K562 (cell line): ENCODE results near the gene FAM20C. TPM values are rescaled to one million over a fixed set of nuclear protein-coding genes. Genes with fewer than 3 reads are reported as not detected.

ENCODE experiments used
- ATAC-seq: fragments of 200-7000 bp; cut with Tn5 transposase; 3 replicates; pipeline ENCODE4 v1.9.1; 2020; ENCODE audit warnings: moderate library complexity
- BruUV-seq: library from RNA; stranded (reverse); fragments of 400-500 nt; replicated peaks from 2 replicates; lab custom pipeline; 2021; lab: Mats Ljungman, UMichigan
- CTCF ChIA-PET: fragments of 300-600 bp; formaldehyde crosslinking; extraction: SDS; loops from one replicate; lab custom pipeline; 2021; ENCODE audit warnings: low intra/inter-chr PET ratio; lab: Yijun Ruan, JAX
- POLR2A ChIA-PET: fragments of 300-600, 350-650 bp; sonication (Branson Sonifier 250); formaldehyde crosslinking; extraction: SDS; loops from one replicate; lab custom pipeline; 2021; ENCODE audit warnings: antibody characterized with exemption, inconsistent platforms; lab: Yijun Ruan, JAX
- DNase-seq, 4 experiments: peaks; one replicate each; pipeline versions ENCODE4 v3.0.0 to v3.0.0-alpha.2; 2011 to 2018; ENCODE audit warnings: low spot score in 3 of 4, mixed read lengths in 3 of 4; ENCODE audit errors: extremely low read depth in 1 of 4
- FAIRE-seq: peaks from 2 replicates; lab custom pipeline; 2011; peaks lifted over from hg19 to GRCh38; lab: Jason Lieb, UNC
- H2AFZ ChIP-seq: 2 replicates; pipeline ENCODE4 v1.6.0; 2011; ENCODE audit warnings: low read depth, low read length, control low read depth, inconsistent platforms
- H3K27ac ChIP-seq: fragments of 200-600 bp; 3 replicates; pipeline ENCODE4 v1.8.0; 2011; ENCODE audit warnings: low read depth, mild to moderate bottlenecking, control low read depth, inconsistent platforms, low read length, moderate library complexity, mixed read lengths; ENCODE audit errors: extremely low read depth
- H3K27me3 ChIP-seq, 2 experiments: fragments of 300-600 bp in 1 of 2; 2 replicates in 1 of 2; 3 replicates in 1 of 2; pipeline versions ENCODE4 v1.6.0 to v1.8.0; 2011; ENCODE audit warnings: inconsistent platforms in 2 of 2, low read length in 2 of 2, mild to moderate bottlenecking in 1 of 2, mixed read lengths in 1 of 2, moderate library complexity in 1 of 2; ENCODE audit not compliant: control insufficient read depth in 2 of 2, insufficient read depth in 2 of 2
- H3K36me3 ChIP-seq: fragments of 300-600 bp; 3 replicates; pipeline ENCODE4 v1.8.0; 2011; ENCODE audit warnings: mild to moderate bottlenecking, low read length, inconsistent platforms; ENCODE audit not compliant: control insufficient read depth, insufficient read depth
- H3K4me1 ChIP-seq, 2 experiments: fragments of 200-600 bp in 1 of 2; replicated peaks in 1 of 2; 2 replicates in 1 of 2; 3 replicates in 1 of 2; pipeline versions ENCODE4 v1.5.1 to v1.8.0; 2011; ENCODE audit warnings: inconsistent platforms in 2 of 2, low read length in 2 of 2, mild to moderate bottlenecking in 1 of 2, mixed read lengths in 1 of 2, moderate library complexity in 1 of 2; ENCODE audit not compliant: control insufficient read depth in 2 of 2, insufficient read depth in 2 of 2
- H3K4me2 ChIP-seq: 2 replicates; pipeline ENCODE4 v1.6.1; 2011; ENCODE audit warnings: low read length, control low read depth, inconsistent platforms, mixed read lengths; ENCODE audit not compliant: insufficient read depth
- H3K4me3 ChIP-seq: fragments of 200-600 bp; sonication (generic), shearing (Covaris generic); 2 replicates; pipeline ENCODE4 v1.5.1; 2016; ENCODE audit warnings: control low read depth, inconsistent platforms
- H3K79me2 ChIP-seq: fragments of 200-600 bp; 3 replicates; pipeline ENCODE4 v1.8.0; 2011; ENCODE audit warnings: low read length, inconsistent platforms; ENCODE audit not compliant: control insufficient read depth, insufficient read depth
- H3K9ac ChIP-seq, 2 experiments: 2 replicates each; pipeline versions ENCODE4 v1.6.0 to v1.6.1; 2011; ENCODE audit warnings: low read depth in 2 of 2, low read length in 2 of 2, control low read depth in 1 of 2, inconsistent platforms in 1 of 2, mild to moderate bottlenecking in 1 of 2, mixed read lengths in 1 of 2; ENCODE audit not compliant: insufficient read depth in 1 of 2
- H3K9me1 ChIP-seq: one replicate; pipeline ENCODE4 v1.6.0; 2011; ENCODE audit warnings: inconsistent platforms, mild to moderate bottlenecking, low read length, moderate library complexity; ENCODE audit not compliant: control insufficient read depth, insufficient read depth
- H3K9me3 ChIP-seq: replicated peaks from 2 replicates; pipeline ENCODE4 v1.5.1; 2011; ENCODE audit warnings: low read depth, low read length, inconsistent platforms; ENCODE audit not compliant: control insufficient read depth, insufficient read depth
- H4K20me1 ChIP-seq: replicated peaks from 2 replicates; pipeline ENCODE4 v1.6.1; 2011; ENCODE audit warnings: low read length, inconsistent platforms, mixed read lengths; ENCODE audit not compliant: control insufficient read depth, insufficient read depth
- CBFA2T2 ChIP-seq: fragments of 450-650 bp; conservative IDR thresholded peaks from 2 replicates; pipeline ENCODE4 v1.6.1; 2017; ENCODE audit warnings: mild to moderate bottlenecking
- CBX2 ChIP-seq: fragments of 200-600 bp; sonication (generic); IDR thresholded peaks from one replicate; pipeline ENCODE4 v1.6.1; 2012; ENCODE audit warnings: mild to moderate bottlenecking, low read length, inconsistent platforms; ENCODE audit not compliant: insufficient read depth, poor library complexity, severe bottlenecking
- EGR1 ChIP-seq: fragments of 450-650 bp; conservative IDR thresholded peaks from 2 replicates; pipeline ENCODE4 v1.6.1; 2017; ENCODE audit warnings: mild to moderate bottlenecking
- ELF4 ChIP-seq: fragments of 450-650 bp; formaldehyde crosslinking; IDR thresholded peaks from 2 replicates; pipeline ENCODE4 v1.4.0; 2022; ENCODE audit warnings: missing genetic modification characterization
- ETV1 ChIP-seq: fragments of 450-650 bp; conservative IDR thresholded peaks from 2 replicates; pipeline ENCODE4 v1.6.1; 2016; ENCODE audit warnings: missing genetic modification characterization, control low read depth, low read depth, missing compliant biosample characterization
- MBD2 ChIP-seq: sonication (generic); IDR thresholded peaks from 2 replicates; pipeline ENCODE4 v1.6.1; 2016; ENCODE audit warnings: low read depth, borderline replicate concordance
- MCM2 ChIP-seq: fragments of 450-650 bp; IDR thresholded peaks from 2 replicates; pipeline ENCODE4 v1.6.1; 2017; ENCODE audit warnings: low read depth, mild to moderate bottlenecking
- MIER1 ChIP-seq: fragments of 450-650 bp; IDR thresholded peaks from 2 replicates; pipeline ENCODE4 v1.6.1; 2016; ENCODE audit warnings: antibody characterized with exemption, mild to moderate bottlenecking, low read depth
- MTA2 ChIP-seq: fragments of 450-650 bp; IDR thresholded peaks from 2 replicates; pipeline ENCODE4 v1.6.1; 2016; ENCODE audit warnings: low read depth
- SNIP1 ChIP-seq: fragments of 450-650 bp; IDR thresholded peaks from 2 replicates; pipeline ENCODE4 v1.7.1; 2017; ENCODE audit warnings: low read depth, mild to moderate bottlenecking
- TAL1 ChIP-seq: fragments of 450-650 bp; IDR thresholded peaks from 2 replicates; pipeline ENCODE4 v1.6.1; 2016; ENCODE audit warnings: mild to moderate bottlenecking
- ZC3H4 ChIP-seq: sonication (generic); formaldehyde crosslinking; IDR thresholded peaks from 2 replicates; pipeline ENCODE4 v1.9.0; 2021; ENCODE audit warnings: missing genetic modification reagents, borderline replicate concordance
- ZNF561 ChIP-seq: fragments of 450-650 bp; formaldehyde crosslinking; conservative IDR thresholded peaks from 2 replicates; pipeline ENCODE4 v1.4.0; 2020; ENCODE audit warnings: mild to moderate bottlenecking, moderate library complexity
- ZNF57 ChIP-seq: fragments of 450-650 bp; formaldehyde crosslinking; IDR thresholded peaks from 2 replicates; pipeline ENCODE4 v1.4.0; 2020; ENCODE audit warnings: mild to moderate bottlenecking, moderate library complexity
- WGBS: fragments of 100-300 bp; shearing (Covaris generic); methylation state at CpG from one replicate; pipeline ENCODE4 v1.1.6; 2016; ENCODE audit warnings: low coverage, mixed read lengths; ENCODE audit not compliant: insufficient coverage; ENCODE audit errors: missing lambda C conversion rate; 5-methylcytosine and 5-hydroxymethylcytosine counted together
- in situ Hi-C: fragments of 300-500 bp; cut with MboI; formaldehyde crosslinking; loops from 4 replicates; pipeline ENCODE4 v1.15.0; 2018; ENCODE audit warnings: inconsistent platforms, mixed read lengths
- intact Hi-C: fragments of 100-400 bp; cut with micrococcal nuclease; formaldehyde crosslinking; loops from 2 replicates; pipeline ENCODE4 v1.14.2; 2022
- polyA plus RNA-seq, 8 experiments: library from polyadenylated mRNA; depleted of rRNA in 4 of 8; stranded (reverse) in 5 of 8; unstranded in 3 of 8; fragments of >200 nt; fragmentation: Nextera tagmentation in 2 of 8; fragmentation: Illumina TruSeq in 1 of 8; extraction: Ambion mirVana in 2 of 8; extraction: Trizol in 1 of 8; gene quantifications; 2 replicates each; pipeline versions ENCODE4 v1.2.1 to v1.2.3, GENCODE V29; 2011 to 2014; ENCODE audit warnings: inconsistent platforms in 1 of 8, missing spikeins in 1 of 8
- total RNA-seq, 7 experiments: library from RNA; depleted of rRNA in 6 of 7; stranded (reverse); fragments of >200 nt in 6 of 7; fragmentation: Illumina TruSeq in 2 of 7; extraction: Trizol in 2 of 7; gene quantifications; 2 replicates each; pipeline versions ENCODE4 v1.2.1 to v1.2.3, GENCODE V29; 2011 to 2021; ENCODE audit warnings: low replicate concordance in 1 of 7
- TF ChIP-seq, protein P1 (sequence below): sonication (generic); formaldehyde crosslinking; IDR thresholded peaks from 2 replicates; pipeline ENCODE4 v1.8.0; 2022; ENCODE audit warnings: mild to moderate bottlenecking, low read depth, missing genetic modification reagents
- TF ChIP-seq, protein P2 (sequence below), 2 experiments: fragments of 450-650 bp; IDR thresholded peaks; 2 replicates each; pipeline ENCODE4 v1.6.1; 2018; ENCODE audit warnings: mild to moderate bottlenecking in 2 of 2, low read depth in 1 of 2; ENCODE audit not compliant: partially characterized antibody in 2 of 2

Gene FAM20C
- total and polyA plus RNA-seq, 9 of the 15 experiments (the other 6 are each of a cell fraction or from before 2014, with no cell fraction given): 0.09 TPM; not detected in 8

DNA sequence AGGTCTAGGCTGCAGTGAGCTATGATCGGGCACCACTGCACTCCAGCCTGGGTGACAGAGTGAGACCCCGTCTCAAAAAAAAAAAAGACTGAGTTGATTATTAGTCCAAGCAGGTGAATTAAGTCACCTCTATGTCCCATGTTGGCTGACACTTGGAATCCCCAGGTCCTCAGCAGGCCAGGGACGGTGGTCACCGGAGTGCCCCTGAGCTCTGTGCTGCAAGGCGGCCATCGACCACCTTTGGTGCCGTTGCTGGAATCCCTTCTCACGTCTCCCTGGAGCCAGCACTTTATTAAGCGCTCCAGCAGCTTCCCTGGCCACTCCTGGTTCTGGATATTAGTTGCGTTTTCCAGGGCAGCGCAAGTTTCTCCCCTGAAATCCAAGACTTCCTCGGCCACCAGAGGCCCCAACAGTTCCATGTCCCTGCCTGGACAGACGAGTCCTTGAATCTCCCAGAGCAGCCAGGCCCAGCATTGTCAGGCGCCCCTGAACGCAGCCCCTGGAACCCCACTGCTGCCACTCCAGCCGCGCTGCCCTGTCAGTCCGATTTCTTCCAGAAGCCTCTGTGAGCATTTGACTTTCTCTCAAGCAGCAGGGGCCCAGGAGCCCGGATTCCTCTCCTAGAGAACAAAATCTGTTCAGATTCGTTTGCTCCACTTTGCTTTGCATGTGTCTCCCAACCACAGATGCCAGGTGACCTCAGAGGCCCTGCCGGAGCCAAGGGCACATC lies 59.2 kb downstream of the FAM20C start:
- ChIA-PET CTCF (no interaction called here), POLR2A (no interaction called here)
- Histone ChIP-seq H3K4me2 (no peak overlapping the region), H3K27ac (no peak overlapping the region), H4K20me1 (peaks cover 30% of the 10 kb centered on the region), H3K4me1 (peaks cover 0 to 28% of the 10 kb centered on the region in 2 experiments; a peak in 2 of 5 replicates), H3K4me3 (no peak overlapping the region), H3K9ac (no peak overlapping the region), H3K36me3 (no peaks in the 10 kb centered on the region), H3K79me2 (no peaks in the 10 kb centered on the region), H3K27me3 (peaks cover 69 to 100% of the 10 kb centered on the region in 2 experiments), H2AFZ (no peak overlapping the region), H3K9me3 (no peaks in the 10 kb centered on the region), H3K9me1 (no peaks in the 10 kb centered on the region)
- DNase-seq (no peak), FAIRE-seq (no peak), ATAC-seq (no peak)
- 4% methylated on average over 20 of the region's 21 CpGs for WGBS
- in situ Hi-C loops: no loop called here
- intact Hi-C loops: no loop called here
- no TSS peak for BruUV-seq
- TF ChIP-seq MIER1 (no peak), ETV1 (no peak), CBX2 (no peak), EGR1 (no peak), CBFA2T2 (no peak), MBD2 (no peak), TAL1 (no peak), ZNF561 (CRISPR knock-in tag) (no peak), MCM2 (no peak), ELF4 (CRISPR knock-in tag) (no peak), MTA2 (no peak), SNIP1 (no peak), ZNF57 (CRISPR knock-in tag) (no peak), ZC3H4 (CRISPR knock-in tag) (no peak)
- TF ChIP-seq, protein P1, sequence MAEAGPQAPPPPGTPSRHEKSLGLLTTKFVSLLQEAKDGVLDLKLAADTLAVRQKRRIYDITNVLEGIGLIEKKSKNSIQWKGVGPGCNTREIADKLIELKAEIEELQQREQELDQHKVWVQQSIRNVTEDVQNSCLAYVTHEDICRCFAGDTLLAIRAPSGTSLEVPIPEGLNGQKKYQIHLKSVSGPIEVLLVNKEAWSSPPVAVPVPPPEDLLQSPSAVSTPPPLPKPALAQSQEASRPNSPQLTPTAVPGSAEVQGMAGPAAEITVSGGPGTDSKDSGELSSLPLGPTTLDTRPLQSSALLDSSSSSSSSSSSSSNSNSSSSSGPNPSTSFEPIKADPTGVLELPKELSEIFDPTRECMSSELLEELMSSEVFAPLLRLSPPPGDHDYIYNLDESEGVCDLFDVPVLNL (CRISPR knock-in tag): no peak
- TF ChIP-seq, protein P2, sequence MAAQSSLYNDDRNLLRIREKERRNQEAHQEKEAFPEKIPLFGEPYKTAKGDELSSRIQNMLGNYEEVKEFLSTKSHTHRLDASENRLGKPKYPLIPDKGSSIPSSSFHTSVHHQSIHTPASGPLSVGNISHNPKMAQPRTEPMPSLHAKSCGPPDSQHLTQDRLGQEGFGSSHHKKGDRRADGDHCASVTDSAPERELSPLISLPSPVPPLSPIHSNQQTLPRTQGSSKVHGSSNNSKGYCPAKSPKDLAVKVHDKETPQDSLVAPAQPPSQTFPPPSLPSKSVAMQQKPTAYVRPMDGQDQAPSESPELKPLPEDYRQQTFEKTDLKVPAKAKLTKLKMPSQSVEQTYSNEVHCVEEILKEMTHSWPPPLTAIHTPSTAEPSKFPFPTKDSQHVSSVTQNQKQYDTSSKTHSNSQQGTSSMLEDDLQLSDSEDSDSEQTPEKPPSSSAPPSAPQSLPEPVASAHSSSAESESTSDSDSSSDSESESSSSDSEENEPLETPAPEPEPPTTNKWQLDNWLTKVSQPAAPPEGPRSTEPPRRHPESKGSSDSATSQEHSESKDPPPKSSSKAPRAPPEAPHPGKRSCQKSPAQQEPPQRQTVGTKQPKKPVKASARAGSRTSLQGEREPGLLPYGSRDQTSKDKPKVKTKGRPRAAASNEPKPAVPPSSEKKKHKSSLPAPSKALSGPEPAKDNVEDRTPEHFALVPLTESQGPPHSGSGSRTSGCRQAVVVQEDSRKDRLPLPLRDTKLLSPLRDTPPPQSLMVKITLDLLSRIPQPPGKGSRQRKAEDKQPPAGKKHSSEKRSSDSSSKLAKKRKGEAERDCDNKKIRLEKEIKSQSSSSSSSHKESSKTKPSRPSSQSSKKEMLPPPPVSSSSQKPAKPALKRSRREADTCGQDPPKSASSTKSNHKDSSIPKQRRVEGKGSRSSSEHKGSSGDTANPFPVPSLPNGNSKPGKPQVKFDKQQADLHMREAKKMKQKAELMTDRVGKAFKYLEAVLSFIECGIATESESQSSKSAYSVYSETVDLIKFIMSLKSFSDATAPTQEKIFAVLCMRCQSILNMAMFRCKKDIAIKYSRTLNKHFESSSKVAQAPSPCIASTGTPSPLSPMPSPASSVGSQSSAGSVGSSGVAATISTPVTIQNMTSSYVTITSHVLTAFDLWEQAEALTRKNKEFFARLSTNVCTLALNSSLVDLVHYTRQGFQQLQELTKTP (IDR thresholded peaks at IDR 0.05; ENCODE audit: low read depth in 1 of 2, partially characterized antibody in 2 of 2): no peak
